HG03045 (cell line): ENCODE results near the gene TBC1D9.
A peak's percentile ranks its signal among the peaks of the same experiment; 100 is the strongest.
"Not testable (repeated sequence)": the region's sequence is repeated elsewhere in the genome, so short reads cannot be mapped to it uniquely, and the experiment has no call there.

Source experiments
- ATAC-seq: cut with Tn5 transposase; IDR thresholded peaks from one replicate; pipeline ENCODE4 v1.9.1; 2021; ENCODE audit warnings: mild to moderate bottlenecking, moderate library complexity; ENCODE audit not compliant: unreplicated experiment

TBC1D9 gene

DNA sequence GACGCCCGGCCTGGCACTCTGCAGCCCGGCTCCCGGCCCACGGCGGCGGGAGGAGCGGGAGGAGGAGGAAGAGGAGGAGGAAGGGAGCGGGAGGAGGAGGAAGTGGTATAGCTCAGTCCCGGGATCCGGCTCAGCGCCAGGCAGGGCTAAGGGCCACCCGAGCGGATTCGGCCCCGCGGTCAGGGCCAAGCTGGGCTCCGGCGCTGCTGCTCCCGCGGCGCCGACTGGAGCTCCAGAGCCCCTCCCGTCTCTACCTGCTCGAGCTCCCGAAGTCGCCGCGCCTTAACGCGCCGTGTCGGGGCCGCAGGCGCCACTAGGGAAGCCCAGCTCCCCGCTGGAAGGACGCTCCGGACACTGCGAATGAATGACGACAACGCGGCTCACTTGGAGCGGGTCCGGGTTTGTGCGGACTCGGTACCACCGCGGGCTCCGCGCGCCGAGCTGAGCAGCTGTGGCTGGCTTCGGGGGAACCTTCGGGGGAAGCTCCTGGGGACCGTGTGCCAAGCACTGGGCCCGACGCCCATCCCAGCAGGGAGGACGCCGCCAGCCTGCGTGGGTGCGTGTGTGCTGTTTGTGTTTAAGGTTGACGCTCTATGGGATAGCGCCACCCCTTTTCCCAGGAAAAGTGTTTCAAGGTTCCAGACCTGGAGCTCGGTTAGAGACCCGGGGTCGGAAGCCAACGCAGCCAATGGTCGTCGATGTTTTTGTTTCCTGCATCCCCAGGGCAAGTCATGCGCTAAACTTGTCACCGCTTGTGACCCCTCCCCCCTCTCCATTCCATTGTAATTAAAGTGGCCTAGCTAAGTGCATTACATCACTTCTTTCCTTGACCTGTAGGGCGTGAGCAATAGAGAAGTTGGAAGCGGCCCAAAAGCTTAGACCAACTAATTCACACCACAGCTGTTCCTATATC, at the start of gene TBC1D9:
Gene TBC1D9 (minus strand): TSS at position 67 of the 913 bp plus-strand sequence. CDS start 340 bp downstream, outside the sequence.
- ATAC-seq, result peak; percentile 41

DNA sequence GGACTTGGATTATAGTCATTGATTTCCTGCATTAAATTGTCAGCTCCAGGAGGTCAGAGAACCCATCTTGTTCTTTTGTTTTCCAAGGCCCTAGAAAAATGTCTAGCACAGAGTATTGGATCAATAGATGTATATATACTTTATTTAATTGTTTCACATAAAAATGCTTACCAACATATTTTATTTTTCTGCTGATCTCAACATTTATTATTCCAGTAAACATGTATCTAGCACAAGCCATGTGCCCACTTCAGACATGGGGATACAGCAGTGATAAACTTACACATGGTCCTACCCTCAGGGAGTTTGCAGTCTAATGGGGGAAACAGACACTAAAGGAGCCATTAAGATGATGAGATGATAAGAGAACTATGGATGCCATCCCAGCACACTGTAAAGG, 49.1 kb upstream of the TBC1D9 start:
- no peak for ATAC-seq

DNA sequence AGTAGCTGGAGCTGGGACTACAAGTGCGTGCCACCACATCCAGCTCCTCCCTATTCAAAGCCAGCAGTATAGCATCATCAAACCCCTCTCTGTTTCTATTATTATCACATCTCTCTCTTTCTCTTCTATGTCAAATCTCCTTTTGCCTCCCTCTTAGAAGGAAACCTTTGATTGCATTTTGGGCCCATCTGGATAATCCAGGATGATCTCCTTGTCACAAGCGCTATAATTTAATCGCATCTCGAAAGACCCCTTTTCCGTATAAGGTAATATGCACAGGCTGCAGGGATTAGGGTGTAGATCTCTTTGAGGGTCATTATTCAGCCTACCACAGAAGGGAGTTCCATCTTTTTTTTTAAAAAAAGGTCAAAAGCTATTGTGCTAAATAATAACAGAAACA, 46.4 kb upstream of the TBC1D9 start:
- no peak for ATAC-seq

DNA sequence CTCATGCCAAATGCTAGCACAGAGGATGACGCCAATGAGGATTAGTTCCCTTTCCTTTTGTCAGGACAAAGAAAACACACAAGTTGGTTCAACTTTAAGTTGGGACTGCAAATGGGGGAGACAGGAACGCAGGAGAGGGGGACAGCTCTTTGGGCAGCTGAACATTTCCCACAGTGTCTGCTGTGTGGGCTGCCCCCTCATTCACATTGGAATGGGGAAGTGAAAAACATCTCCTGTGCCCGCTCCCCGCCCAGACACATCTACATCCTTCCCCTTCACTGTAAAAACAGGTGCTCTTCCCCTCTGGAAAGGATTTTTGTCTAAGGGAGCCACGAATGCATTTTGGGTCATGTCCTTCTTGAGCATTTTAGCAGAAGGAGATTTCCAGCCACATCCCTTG, 44.5 kb upstream of the TBC1D9 start:
- ATAC-seq, result no peak

DNA sequence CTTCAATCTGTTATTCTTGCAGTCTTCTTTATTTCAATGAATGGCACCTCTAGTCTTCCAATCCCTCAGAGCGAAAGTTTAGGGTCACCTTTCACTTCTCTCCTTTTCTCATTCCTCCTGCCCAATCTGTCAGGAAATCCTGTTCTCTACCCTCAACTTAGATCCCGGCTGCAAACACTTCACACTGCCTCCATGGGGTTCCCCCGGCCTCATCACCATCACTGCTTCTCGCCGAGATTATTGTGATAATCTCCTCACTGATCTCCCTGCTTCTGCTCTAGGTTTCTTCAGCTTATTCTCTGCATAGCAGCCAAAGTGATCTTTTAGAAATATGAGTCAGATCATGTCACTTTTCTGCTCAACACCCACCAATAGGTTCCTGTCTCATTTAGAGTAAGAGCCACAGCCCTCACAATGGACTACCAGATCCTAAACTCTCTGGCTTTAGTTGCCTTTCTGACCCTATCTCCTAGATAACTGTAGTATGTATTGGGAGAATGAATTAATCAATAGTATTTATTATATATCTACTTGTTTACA, 43.6 kb upstream of the TBC1D9 start:
- ATAC-seq, result no peak

GRCh38 chr4:140793291-140793690, 37.1 kb upstream of the TBC1D9 start:
- no peak for ATAC-seq

DNA sequence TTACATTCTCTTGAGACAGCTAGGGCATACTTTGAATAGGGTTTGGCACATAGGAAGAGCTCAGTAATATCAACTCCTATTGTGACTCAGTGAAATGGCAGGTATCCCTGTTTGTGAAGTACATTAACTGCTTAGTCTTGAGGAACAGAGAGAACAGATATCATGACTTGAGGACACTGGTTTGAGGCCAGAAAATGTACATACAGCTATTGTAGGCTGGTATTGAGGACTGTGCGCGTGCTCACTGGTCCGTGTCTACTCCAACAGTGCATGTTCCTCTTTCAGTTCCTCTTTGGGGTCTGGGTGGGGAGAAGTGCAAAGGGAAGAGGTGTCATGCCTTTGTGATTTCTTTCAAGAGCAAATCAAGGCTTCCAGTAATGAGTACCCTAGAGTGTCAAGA, 34.6 kb upstream of the TBC1D9 start:
- peak; percentile 82 for ATAC-seq

DNA sequence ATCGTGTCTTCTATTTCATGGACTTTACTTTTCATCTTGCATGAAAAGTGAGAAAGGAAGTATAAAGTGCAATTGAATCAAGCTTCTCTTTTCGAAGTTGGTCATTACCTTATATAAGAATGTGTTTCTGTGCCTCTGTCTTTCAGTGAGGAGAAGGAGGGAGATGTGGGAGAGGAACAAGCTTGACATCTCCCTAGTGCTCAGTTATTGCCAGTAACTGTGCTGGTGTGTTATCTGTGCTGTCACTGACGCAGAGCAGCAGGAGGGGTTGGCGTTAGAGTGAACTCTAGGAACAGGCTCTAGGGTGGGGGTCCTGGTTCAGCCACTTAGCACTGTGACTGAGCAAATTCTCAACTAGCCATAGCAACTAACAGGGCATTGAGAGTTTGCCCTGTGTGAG, 34.0 kb upstream of the TBC1D9 start:
- ATAC-seq, result no peak

- no peak for ATAC-seq
Observed at GRCh38 chr4:140789759-140790158, 33.6 kb upstream of the TBC1D9 start.

GRCh38 chr4:140782787-140783186, 26.6 kb upstream of the TBC1D9 start:
- not testable (repeated sequence) for ATAC-seq

GRCh38 chr4:140781596-140781995, 25.4 kb upstream of the TBC1D9 start:
- no peak for ATAC-seq

DNA sequence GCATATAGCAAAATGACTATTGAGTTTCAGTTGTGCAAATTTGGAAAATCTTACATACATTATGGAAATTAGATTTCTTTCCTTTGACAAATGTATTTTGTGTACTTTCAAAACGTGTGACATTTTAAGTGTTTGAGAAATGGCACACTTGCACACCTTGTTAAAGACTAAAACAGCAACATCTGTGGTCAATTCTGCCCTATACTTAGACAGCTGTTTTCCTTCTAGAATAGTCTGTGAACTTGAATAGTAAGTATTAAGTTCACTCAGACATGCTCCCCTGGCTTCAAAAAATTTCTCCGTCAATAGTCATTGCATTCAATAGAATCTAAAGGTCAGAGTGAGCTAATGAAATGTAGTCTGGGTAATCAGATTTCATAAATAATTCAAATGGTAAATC, 21.7 kb upstream of the TBC1D9 start:
- ATAC-seq, result peak; percentile 72

DNA sequence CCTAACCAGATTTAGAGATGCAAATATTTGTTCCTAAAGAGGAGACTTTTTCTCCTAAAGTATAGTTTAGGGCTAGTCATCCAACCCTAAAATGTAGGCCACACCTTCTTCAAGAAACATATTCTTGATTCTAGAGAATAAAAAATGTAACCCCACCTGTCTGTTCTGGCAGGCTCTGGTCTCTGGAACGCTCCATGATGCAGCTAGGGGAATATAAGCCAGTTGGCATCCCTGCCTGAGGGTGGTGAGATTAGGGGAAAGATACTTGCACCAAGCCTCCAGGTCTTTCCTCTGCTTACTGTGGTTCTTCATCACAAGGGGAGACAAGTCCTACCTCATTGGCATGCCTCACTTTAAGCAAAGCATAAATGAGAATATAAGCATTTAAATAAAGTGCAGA, 21.2 kb upstream of the TBC1D9 start:
- peak; percentile 24 for ATAC-seq

GRCh38 chr4:140776556-140776955, 20.4 kb upstream of the TBC1D9 start:
- no peak for ATAC-seq

DNA sequence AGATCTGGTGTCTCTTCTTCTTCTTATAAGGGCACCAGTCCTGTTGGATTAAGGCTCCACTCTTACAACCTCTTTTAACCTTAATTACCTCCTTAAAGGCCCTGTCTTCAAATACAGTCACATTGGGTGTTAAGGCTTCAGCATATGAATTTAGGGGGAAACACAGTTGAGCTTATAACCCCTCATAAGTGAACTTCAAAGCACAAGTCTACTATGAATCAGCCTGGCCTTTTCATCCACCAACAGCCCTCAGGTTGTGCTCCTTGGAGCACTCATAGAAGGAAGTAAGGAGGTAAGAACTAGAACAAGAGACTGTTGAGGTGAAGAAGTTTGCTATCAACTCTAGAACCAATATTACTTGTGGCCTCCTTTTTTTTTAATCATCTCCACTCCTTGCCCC, 18.8 kb upstream of the TBC1D9 start:
- no peak for ATAC-seq

- no peak for ATAC-seq
Observed at GRCh38 chr4:140774510-140774909, 18.3 kb upstream of the TBC1D9 start.

DNA sequence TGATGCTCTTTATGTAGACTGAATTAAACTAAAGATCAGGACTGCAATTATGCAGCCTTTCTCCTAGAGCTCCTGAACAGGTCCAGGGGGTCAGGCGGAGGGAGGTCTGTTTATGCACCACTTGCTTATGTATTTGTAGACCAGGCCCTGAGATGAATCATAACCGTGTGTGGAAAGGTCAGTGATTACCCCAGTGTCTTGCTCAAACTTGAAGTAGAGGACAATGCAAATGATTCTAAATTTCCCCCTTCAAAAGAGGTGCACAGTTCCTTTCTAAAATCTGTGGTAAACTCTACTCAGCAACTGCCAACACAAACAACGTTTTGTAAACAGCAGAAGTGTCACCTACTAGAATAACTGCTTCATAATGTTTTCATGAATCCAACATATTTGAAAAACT, 13.0 kb upstream of the TBC1D9 start:
- ATAC-seq, result no peak

- ATAC-seq, result no peak
Observed at GRCh38 chr4:140764785-140765392, 8.7 kb upstream of the TBC1D9 start.

GRCh38 chr4:140762202-140762601, 6.0 kb upstream of the TBC1D9 start:
- no peak for ATAC-seq

GRCh38 chr4:140757232-140757630, 1.0 kb upstream of the TBC1D9 start:
- no peak for ATAC-seq

- peak; percentile 59 for ATAC-seq
Observed at GRCh38 chr4:140755774-140756318, 339 bp downstream of the TBC1D9 start.
